Islet of Langerhans (tissue), 1 donor: Measurements from ENCODE around the gene CACNB3.
A peak's percentile ranks its signal among the peaks of the same experiment; 100 is the strongest.
"Not testable (repeated sequence)": the region's sequence is repeated elsewhere in the genome, so short reads cannot be mapped to it uniquely, and the experiment has no call there.

Source experiments
- FAIRE-seq: peaks from one replicate; lab custom pipeline; 2011; peaks lifted over from hg19 to GRCh38; lab: Jason Lieb, UNC

CACNB3 gene

GRCh38 chr12:48819986-48820725 is 1.9 kb downstream of the CACNB3 start:
- FAIRE-seq = no peak

DNA sequence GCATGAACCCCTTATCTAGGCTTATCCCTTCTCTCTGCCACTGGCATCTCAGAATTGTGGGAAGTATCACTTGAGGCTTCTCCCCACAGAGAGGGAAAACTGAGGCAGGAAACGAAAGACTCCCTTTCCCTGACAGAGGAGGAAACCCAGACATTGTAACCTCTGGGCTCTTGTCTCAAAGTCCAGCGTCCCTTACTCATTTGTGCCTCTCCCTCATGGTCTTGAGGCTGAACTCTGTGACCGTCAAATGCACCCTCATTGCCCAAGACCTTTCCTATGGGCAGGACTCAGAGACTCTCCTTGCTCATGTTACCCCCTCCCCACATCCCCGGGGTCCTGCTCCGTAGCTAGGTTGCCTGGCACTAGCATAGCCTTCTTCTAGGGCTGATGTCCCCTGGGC is 3.8 kb downstream of the CACNB3 start:
- no peak for FAIRE-seq

GRCh38 chr12:48822711-48823110 is 4.4 kb downstream of the CACNB3 start:
- no peak for FAIRE-seq

GRCh38 chr12:48823281-48823680 is 5.0 kb downstream of the CACNB3 start:
- no peak for FAIRE-seq

- FAIRE-seq = no peak
These were observed 5.8 kb downstream of the CACNB3 start for GRCh38 chr12:48824112-48824511.

- no peak for FAIRE-seq
These were observed 6.6 kb downstream of the CACNB3 start for GRCh38 chr12:48824905-48825304.

GRCh38 chr12:48826209-48826855 is 8.0 kb downstream of the CACNB3 start:
- no peak for FAIRE-seq

DNA sequence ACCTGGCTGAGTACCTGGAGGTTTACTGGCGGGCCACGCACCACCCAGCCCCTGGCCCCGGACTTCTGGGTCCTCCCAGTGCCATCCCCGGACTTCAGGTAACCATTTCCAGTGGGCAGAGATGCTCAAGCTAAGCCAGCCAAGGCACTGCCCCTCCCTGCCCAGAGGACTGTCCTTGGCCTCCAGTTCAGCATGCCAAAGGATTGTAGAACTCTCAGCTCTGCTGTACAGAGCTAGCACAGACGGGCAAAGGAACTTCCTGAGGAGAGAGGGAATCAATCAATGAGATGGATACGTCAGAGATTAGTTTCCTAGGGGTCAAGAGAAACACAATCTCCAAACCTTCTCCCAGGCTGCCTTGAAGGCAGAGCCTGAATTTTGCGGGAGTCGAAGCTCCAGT is 8.7 kb downstream of the CACNB3 start:
- FAIRE-seq = no peak

DNA sequence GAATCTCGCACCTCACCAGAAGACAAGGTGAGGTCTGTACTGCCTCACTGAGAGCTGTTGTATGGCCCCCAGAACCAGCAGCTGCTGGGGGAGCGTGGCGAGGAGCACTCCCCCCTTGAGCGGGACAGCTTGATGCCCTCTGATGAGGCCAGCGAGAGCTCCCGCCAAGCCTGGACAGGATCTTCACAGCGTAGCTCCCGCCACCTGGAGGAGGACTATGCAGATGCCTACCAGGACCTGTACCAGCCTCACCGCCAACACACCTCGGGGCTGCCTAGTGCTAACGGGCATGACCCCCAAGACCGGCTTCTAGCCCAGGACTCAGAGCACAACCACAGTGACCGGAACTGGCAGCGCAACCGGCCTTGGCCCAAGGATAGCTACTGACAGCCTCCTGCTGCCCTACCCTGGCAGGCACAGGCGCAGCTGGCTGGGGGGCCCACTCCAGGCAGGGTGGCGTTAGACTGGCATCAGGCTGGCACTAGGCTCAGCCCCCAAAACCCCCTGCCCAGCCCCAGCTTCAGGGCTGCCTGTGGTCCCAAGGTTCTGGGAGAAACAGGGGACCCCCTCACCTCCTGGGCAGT is 9.3 kb downstream of the CACNB3 start:
- no peak for FAIRE-seq

GRCh38 chr12:48828293-48828692 is 10.0 kb downstream of the CACNB3 start:
- FAIRE-seq = no peak

GRCh38 chr12:48828841-48829575 is 10.7 kb downstream of the CACNB3 start:
- no peak for FAIRE-seq

DNA sequence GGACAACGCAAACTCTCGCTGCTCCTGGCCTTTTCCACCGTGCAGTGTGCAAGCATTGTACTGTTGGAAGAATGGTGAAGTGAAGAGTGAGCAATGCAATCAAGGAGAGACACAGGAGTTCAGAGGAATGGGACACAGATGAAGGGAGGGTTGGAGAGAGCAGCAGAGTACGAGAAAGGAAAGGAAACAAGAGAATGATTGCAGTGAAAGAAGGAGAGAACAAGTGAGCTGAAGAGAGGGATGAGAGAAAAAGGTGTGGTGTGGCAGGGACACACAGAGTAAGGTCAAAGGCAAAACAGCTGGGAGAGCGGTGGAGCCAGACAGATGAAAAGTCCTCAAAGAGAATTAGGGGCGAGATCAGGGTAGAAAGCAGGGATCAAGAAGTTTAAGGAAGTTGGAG is 13.0 kb downstream of the CACNB3 start:
- FAIRE-seq = no peak

DNA sequence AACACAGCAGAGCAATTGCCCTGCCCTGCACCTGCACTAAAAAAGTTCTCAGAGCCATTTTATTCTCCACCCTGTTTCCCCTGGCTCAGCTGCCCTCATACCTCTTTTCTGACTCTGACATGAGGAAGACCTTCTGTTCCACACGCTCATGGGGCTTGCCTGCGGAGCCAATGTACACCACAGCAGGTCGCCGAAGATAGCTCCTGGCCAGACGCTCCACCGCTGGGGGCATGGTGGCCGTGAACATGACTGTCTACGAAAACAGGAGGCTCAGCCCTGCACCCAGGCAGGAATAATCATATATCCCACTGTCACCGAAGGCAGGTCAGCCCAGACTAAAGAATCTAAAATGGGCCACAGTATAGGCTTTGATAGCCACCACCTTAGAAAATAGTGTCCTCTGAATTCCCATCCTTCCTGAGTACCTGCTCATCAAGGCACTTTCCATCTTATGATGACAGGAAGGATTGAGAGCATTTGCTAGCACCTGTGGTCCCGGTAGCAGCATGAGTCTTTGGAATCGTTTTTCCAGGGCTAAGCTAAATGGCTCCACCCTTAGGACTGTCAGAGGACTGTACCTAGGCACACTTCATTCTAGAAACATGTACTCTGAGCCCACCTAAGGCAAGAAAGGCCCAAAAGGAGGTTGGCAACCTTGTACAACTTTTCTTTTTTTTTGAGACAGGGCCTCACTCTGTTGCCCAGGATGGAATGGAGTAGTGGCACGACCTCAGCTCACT is 14.2 kb downstream of the CACNB3 start:
- FAIRE-seq = no peak

DNA sequence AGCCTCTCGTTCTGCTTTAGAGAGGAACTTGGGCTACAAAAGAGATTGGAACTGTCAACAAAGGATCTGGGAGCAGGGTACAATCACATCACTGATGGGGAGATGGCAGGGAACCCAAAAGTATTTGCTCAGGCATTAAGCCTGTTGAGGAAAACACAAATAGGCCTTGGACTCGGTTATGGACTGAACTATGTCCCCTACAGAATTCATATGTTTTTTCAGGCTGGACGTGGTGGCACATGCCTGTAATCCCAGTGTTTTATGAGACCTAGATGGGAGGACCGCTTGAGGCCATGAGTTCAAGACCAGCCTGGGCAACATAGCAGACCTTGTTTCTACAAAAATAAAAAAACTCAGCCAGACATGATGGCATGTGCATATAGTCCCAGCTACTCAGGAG is 19.8 kb downstream of the CACNB3 start:
- FAIRE-seq = no peak

GRCh38 chr12:48842021-48842420 is 23.7 kb downstream of the CACNB3 start:
- FAIRE-seq = not testable (repeated sequence)

- no peak for FAIRE-seq
These were observed 33.8 kb downstream of the CACNB3 start, which contains the start of gene DDX23 for GRCh38 chr12:48851883-48852733. Gene DDX23, minus strand, starts transcription at chr12:48852163. Its CDS starts 6,381 bp downstream, at chr12:48845782.

GRCh38 chr12:48852734-48853688 is 34.7 kb downstream of the CACNB3 start:
- peak; percentile 66 for FAIRE-seq

DNA sequence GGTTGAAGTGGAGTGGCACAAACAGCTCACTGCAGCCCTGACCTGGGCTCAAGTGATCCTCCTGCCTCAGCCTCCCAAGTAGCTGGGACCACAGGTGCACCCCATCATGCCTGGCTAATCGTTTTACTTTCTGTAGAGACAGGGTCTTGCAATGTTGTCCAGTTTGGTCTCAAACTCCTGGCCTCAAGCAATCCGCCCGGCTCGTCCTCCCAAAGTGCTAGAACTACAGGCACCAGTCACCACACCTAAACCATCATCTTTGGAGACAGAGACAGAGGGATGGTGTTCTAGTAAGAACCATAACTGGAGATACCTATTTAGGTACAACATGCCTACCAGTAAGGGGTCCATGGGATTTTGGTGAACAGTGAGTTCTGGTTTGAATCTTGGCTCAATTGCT is 36.2 kb downstream of the CACNB3 start:
- FAIRE-seq = no peak

- not testable (repeated sequence) for FAIRE-seq
These were observed 36.6 kb downstream of the CACNB3 start for GRCh38 chr12:48854932-48855331.

GRCh38 chr12:48856379-48856778 is 38.1 kb downstream of the CACNB3 start:
- FAIRE-seq = no peak
